Measurements from ENCODE around the gene ADAP1.
A peak's percentile ranks its signal among the peaks of the same experiment; 100 is the strongest.
"Not testable (repeated sequence)": the region's sequence is repeated elsewhere in the genome, so short reads cannot be mapped to it uniquely, and the experiment has no call there.

The ADAP1 gene

DNA sequence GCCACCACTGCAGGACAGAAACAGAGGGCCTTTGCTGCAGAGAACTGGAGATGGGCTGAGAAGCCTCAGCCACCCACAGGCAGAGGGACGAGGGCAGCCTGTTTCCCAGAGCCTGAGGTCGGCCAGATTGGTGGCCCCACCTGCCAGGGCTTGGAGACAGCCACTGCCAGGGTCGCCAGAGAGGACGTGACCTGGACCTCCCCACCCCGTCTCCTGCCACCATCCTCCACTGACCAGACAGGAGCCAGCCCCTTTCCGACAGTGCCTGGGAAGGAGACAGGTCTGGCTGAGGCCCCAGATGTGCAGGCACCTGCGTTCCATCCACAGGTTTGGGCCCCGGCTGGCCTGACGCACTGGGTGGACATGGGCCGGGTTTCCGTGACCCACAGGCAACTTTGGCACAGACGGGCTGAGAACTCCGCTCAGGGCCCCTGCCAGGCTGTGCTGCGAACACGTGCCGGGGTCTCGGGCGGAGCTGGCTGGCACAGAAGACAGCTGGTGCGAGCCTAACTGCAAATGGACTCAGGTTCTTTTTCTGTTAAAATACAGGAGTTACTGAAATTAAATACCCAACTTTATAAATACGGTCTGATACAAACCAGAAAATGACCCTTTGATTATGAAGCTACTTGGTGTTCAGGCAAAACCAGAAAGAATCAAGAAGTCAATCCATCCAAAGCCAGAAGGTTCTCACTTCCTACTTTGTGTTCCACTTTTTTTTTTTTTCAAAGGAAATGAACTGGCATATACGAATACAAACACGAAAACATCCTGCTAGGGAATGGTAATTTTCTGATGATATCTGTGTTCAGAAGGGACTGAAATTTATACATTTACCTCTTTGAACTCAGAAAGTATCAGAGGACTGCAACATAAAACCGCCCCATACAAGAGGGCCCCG is 14.0 kb upstream of the ADAP1 start:
- FAIRE-seq (no peak), DNase-seq (ENCODE audit: insufficient read length) (no peak)
- no peak for TF ChIP-seq POLR2A (IDR thresholded peaks at IDR 0.05; ENCODE audit: low read depth, low read length)
- no peak for TF ChIP-seq POLR2AphosphoS5 (IDR thresholded peaks at IDR 0.05; ENCODE audit: low read depth, low read length)
- no peak for TF ChIP-seq TAF1 (IDR thresholded peaks at IDR 0.05; ENCODE audit: borderline replicate concordance, low read depth, low read length)

GRCh38 chr7:967361-968082 is 13.0 kb upstream of the ADAP1 start:
- DNase-seq (ENCODE audit: insufficient read length) (no peak), FAIRE-seq (no peak)
- TF ChIP-seq TAF1 (IDR thresholded peaks at IDR 0.05; ENCODE audit: borderline replicate concordance, low read depth, low read length) (no peak), POLR2A (IDR thresholded peaks at IDR 0.05; ENCODE audit: low read depth, low read length) (no peak; the same call in 1 of the 2 replicates), POLR2AphosphoS5 (IDR thresholded peaks at IDR 0.05; ENCODE audit: low read depth, low read length) (no peak; the same call in 1 of the 2 replicates)

DNA sequence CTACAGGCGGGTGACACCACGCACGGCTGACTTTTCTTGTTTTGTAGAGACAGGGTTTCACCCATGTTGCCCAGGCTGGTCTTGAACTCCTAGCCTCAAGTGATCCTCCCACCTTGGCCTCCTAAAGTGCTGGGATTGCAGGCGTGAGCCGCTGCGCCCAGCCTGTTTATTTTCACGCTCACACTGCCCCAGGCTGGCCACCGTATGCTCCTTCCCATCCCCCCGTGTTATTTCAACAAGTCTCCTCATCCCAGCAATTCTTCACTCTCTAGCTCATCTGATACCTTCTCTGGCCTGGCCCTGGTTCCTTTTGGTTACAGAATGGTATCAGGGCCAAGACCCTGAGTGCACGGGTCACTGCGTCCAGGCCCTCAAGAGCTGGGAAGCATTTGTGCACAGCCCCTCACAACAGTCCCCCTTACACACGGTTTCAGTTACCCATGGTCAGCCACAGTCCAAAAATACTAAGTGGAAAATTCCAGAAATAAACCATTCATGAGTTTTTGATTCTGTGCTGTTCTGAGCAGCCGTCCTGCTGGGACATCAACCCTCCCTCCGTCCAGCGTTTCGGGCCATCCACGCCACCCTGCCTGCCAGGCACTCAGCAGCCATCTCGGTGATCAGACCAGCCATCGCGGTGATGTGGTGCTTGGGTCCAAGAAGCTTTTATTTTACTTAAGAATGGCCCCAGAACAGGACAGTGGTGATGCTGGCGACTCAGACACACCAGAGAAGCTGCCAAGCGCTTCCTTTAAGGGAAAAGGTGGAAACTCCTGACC is 12.0 kb upstream of the ADAP1 start:
- FAIRE-seq (no peak), DNase-seq (ENCODE audit: insufficient read length) (no peak)
- no peak; the same call in 1 of the 2 replicates for TF ChIP-seq POLR2A (IDR thresholded peaks at IDR 0.05; ENCODE audit: low read depth, low read length)

- DNase-seq (ENCODE audit: insufficient read length) (no peak), FAIRE-seq (no peak)
These were observed 10.1 kb upstream of the ADAP1 start for GRCh38 chr7:964401-965231.

DNA sequence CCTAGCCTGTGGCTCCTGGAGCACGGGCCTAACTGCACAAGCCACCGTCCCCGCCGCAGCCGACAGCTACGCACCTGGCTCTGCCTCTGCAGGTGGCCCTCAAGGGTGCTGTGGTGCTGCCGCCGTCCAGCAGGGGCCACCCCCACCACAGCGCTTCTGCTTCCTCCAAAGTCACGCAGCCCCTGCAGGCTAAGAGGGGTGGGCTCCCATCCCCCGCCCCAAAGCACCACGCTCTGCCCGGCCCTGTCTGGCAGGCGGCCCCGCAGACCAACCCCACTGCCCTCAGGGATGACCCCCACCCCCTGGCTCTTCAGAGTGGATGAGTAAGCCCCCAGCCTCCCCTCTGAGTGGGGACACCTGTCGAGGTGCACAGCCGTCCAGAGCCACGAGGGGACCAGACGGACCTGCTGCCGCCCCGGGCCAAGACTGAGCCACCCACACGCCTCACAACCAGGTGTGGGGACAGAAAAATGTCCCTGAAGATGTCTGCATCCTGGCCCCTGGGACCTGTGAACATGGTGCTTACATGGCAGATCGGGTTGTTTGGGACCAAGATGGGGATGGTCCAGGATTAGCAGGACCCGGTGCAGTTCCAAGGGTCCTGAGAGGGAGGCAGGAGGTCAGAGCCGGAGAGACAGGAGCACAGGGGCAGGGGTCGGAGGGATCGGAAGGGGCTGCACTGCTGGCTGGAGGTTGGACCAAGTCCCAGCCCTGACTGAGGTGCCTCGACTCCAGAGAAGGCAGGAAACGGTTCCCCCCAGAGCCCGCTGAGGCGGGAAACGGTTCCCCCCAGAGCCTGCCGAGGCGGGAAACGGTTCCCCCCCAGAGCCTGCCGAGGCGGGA is 9.0 kb upstream of the ADAP1 start:
- TF ChIP-seq TAF1 (IDR thresholded peaks at IDR 0.05; ENCODE audit: borderline replicate concordance, low read depth, low read length) = no peak
- TF ChIP-seq POLR2AphosphoS5 (IDR thresholded peaks at IDR 0.05; ENCODE audit: low read depth, low read length) = no peak
- TF ChIP-seq POLR2A (IDR thresholded peaks at IDR 0.05; ENCODE audit: low read depth, low read length) = no peak
- no peak for DNase-seq (ENCODE audit: insufficient read length)
- no peak for FAIRE-seq

More at GRCh38 chr7:964401-965231, 10.1 kb upstream of the ADAP1 start:
- TF ChIP-seq POLR2A (IDR thresholded peaks at IDR 0.05; ENCODE audit: low read depth, low read length) = no peak
- 0 out of 2 replicates have a peak, but pooled peaks have one; percentile 22 for TF ChIP-seq POLR2AphosphoS5 (IDR thresholded peaks at IDR 0.05; ENCODE audit: low read depth, low read length)
- TF ChIP-seq TAF1 (IDR thresholded peaks at IDR 0.05; ENCODE audit: borderline replicate concordance, low read depth, low read length) = no peak

GRCh38 chr7:962401-963081 is 8.1 kb upstream of the ADAP1 start:
- FAIRE-seq = no peak
- DNase-seq (ENCODE audit: insufficient read length) = no peak
- TF ChIP-seq TAF1 (IDR thresholded peaks at IDR 0.05; ENCODE audit: borderline replicate concordance, low read depth, low read length) (no peak), POLR2AphosphoS5 (IDR thresholded peaks at IDR 0.05; ENCODE audit: low read depth, low read length) (no peak), POLR2A (IDR thresholded peaks at IDR 0.05; ENCODE audit: low read depth, low read length) (no peak)

DNA sequence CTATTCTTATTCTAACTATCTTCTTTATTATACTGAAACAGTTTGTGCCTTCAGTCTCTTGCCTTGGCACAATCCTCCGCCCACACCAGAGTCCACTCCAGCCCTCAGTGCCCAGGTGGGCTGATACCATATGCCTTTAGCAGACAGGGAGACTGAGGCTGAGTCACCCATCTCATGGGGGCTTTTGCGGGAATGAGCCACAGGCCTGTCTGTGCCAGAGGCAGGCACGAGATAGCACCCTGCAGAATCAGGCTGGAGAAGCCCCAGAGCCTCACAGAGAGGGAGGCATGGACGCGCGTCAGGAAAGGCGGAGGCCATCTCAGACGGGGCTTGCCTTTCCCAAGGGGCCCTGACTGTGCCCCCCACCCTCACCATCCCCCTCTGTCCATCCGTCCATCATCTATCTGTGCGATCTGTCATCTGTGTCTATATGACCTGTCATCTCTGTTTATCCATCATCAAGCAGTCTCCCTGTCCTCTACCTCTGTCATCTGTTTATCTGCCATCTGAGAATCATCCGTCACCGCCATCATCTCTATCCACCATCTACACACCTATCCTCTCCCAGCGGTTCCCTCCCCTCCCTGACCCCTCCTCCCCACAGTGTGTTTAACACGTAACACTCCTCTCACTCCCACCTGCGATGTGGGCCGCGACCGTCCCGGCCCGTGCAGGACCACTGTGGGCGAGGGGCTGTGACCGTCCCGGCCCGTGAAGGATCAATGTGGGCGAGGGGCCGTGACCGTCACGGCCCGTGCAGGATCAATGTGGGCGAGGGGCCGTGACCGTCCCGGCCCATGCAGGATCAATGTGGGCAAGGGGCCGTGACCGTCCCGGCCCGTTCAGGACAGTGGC is 7.3 kb upstream of the ADAP1 start:
- no peak for DNase-seq (ENCODE audit: insufficient read length)
- TF ChIP-seq POLR2A (IDR thresholded peaks at IDR 0.05; ENCODE audit: low read depth, low read length) (no peak), POLR2AphosphoS5 (IDR thresholded peaks at IDR 0.05; ENCODE audit: low read depth, low read length) (no peak), TAF1 (IDR thresholded peaks at IDR 0.05; ENCODE audit: borderline replicate concordance, low read depth, low read length) (no peak)
- FAIRE-seq = no peak

DNA sequence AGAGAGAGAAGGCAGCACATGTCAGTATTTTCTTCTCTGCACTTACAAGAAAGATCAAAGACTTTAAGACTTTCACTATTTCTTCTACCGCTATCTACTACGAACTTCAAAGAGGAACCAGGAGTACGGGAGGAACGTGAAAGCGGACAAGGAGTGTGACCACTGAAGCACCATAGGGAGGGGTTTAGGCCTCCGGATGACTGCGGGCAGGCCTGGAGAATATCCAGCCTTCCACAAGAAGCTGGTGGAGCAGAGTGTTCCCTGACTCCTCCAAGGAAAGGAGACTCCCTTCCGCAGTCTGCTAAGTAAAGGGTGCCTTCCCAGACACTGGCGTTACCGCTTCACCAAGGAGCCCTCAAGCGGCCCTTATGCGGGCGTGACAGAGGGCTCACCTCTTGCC is 6.5 kb upstream of the ADAP1 start:
- not testable (repeated sequence) for FAIRE-seq; DNase-seq (ENCODE audit: insufficient read length)

GRCh38 chr7:960269-960871 is 5.9 kb upstream of the ADAP1 start:
- TF ChIP-seq POLR2AphosphoS5 (IDR thresholded peaks at IDR 0.05; ENCODE audit: low read depth, low read length) = no peak
- TF ChIP-seq TAF1 (IDR thresholded peaks at IDR 0.05; ENCODE audit: borderline replicate concordance, low read depth, low read length) = no peak
- no peak for TF ChIP-seq POLR2A (IDR thresholded peaks at IDR 0.05; ENCODE audit: low read depth, low read length)
- FAIRE-seq (no peak), DNase-seq (ENCODE audit: insufficient read length) (no peak)

DNA sequence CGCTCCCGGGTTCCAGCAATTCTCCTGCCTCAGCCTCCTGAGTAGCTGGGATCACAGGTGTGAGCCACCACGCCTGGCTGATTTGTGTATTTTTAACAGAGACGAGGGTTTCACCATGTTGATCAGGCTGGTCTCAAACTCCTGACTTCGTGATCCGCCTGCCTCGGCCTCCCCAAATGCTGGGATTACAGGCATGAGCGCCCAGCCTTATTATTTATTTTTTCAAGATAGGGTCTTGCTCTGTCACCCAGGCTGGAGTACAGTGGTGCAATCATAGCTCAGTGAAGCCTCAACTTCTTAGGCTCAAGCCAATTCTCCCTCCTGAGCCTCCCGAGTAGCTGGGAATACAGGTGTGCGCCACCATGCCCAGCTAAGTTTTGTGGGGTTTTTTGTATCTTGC is 5.3 kb upstream of the ADAP1 start:
- not testable (repeated sequence) for DNase-seq (ENCODE audit: insufficient read length); FAIRE-seq
